Gastrocnemius medialis (tissue), 4 donors: ENCODE data around the gene NIT1.

Source experiments
- POLR2A ChIP-seq, 2 donors: fragments of 450-650 bp; IDR thresholded peaks; one replicate each; pipeline ENCODE4 v1.6.1; 2017; ENCODE audit warnings: antibody characterized with exemption in 2 of 2, mild to moderate bottlenecking in 2 of 2, moderate library complexity in 2 of 2
- TF ChIP-seq, protein P1 (sequence below), 5 experiments: fragments of 450-650 bp in 3 of 5; fragments of 200-600 bp in 2 of 5; sonication (generic) in 2 of 5; IDR thresholded peaks in 4 of 5; conservative IDR thresholded peaks in 1 of 5; 1 replicate in 4 of 5; 2 replicates in 1 of 5; pipeline ENCODE4 v1.5.1; 2016 to 2019; ENCODE audit warnings: antibody characterized with exemption in 5 of 5, mild to moderate bottlenecking in 3 of 5, moderate library complexity in 3 of 5

DNA sequence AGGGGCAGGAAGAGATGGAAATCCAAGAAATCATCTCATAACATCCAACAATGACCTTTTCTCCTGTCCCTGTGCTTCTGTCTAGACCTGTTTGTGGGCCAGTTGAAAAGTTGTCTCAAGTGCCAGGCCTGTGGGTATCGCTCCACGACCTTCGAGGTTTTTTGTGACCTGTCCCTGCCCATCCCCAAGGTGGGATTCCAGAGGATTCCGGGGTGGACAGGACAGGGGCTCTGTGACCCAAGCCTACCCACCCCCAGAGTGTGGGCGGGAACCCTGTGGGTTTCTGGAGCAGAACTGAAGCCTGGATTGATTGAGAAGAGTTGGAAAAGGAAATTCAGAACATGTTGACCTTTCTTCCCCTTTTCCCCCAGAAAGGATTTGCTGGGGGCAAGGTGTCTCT is 45.9 kb downstream of the NIT1 start:
- TF ChIP-seq, protein P1, sequence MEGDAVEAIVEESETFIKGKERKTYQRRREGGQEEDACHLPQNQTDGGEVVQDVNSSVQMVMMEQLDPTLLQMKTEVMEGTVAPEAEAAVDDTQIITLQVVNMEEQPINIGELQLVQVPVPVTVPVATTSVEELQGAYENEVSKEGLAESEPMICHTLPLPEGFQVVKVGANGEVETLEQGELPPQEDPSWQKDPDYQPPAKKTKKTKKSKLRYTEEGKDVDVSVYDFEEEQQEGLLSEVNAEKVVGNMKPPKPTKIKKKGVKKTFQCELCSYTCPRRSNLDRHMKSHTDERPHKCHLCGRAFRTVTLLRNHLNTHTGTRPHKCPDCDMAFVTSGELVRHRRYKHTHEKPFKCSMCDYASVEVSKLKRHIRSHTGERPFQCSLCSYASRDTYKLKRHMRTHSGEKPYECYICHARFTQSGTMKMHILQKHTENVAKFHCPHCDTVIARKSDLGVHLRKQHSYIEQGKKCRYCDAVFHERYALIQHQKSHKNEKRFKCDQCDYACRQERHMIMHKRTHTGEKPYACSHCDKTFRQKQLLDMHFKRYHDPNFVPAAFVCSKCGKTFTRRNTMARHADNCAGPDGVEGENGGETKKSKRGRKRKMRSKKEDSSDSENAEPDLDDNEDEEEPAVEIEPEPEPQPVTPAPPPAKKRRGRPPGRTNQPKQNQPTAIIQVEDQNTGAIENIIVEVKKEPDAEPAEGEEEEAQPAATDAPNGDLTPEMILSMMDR (IDR thresholded peaks at IDR 0.05 in 4 of 5, conservative IDR thresholded peaks at IDR 0.05 in 1 of 5) = no peak
- no peak for TF ChIP-seq POLR2A (IDR thresholded peaks at IDR 0.05)
